Smooth muscle cell (in vitro differentiated cells): ENCODE measurements around the gene ANKS6. TPM values are rescaled to one million over a fixed set of nuclear protein-coding genes. Genes with fewer than 3 reads are reported as not detected.

Experiments
- DNase-seq: peaks from one replicate; lab custom pipeline; 2025; ENCODE audit not compliant: unreplicated experiment; lab: John Stamatoyannopoulos, UW
- H2AFZ ChIP-seq: fragments of 200-600 bp; sonication (generic); 2 replicates; pipeline ENCODE4 v1.6.0; 2016; ENCODE audit warnings: antibody characterized with exemption, low read depth, mild to moderate bottlenecking
- H3F3A ChIP-seq: fragments of 200-600 bp; sonication (generic); 2 replicates; pipeline ENCODE4 v1.6.0; 2017; ENCODE audit warnings: antibody characterized with exemption, low read depth
- H3K27ac ChIP-seq: fragments of 200-600 bp; sonication (generic); 2 replicates; pipeline ENCODE4 v1.5.1; 2016; ENCODE audit warnings: low read depth, mild to moderate bottlenecking
- H3K27me3 ChIP-seq: fragments of 200-600 bp; sonication (generic); 2 replicates; pipeline ENCODE4 v1.6.1; 2016; ENCODE audit warnings: low read depth, mild to moderate bottlenecking
- H3K36me3 ChIP-seq: fragments of 200-600 bp; sonication (generic); 2 replicates; pipeline ENCODE4 v1.5.1; 2016; ENCODE audit warnings: low read depth
- H3K4me1 ChIP-seq: fragments of 200-600 bp; sonication (generic); 2 replicates; pipeline ENCODE4 v1.5.1; 2016; ENCODE audit warnings: low read depth
- H3K4me2 ChIP-seq: fragments of 200-600 bp; sonication (generic); 2 replicates; pipeline ENCODE4 v1.6.0; 2016; ENCODE audit warnings: mild to moderate bottlenecking
- H3K4me3 ChIP-seq: fragments of 200-600 bp; sonication (generic); 2 replicates; pipeline ENCODE4 v1.5.1; 2016; ENCODE audit warnings: mild to moderate bottlenecking
- H3K79me2 ChIP-seq: fragments of 200-600 bp; sonication (generic); 2 replicates; pipeline ENCODE4 v1.6.0; 2016; ENCODE audit warnings: low read depth, mild to moderate bottlenecking
- H3K9ac ChIP-seq: fragments of 200-600 bp; sonication (generic); 2 replicates; pipeline ENCODE4 v1.6.0; 2016; ENCODE audit warnings: low read depth
- H3K9me3 ChIP-seq: fragments of 200-600 bp; sonication (generic); replicated peaks from 2 replicates; pipeline ENCODE4 v1.5.1; 2016; ENCODE audit warnings: low read depth
- H4K20me1 ChIP-seq: fragments of 200-600 bp; sonication (generic); 2 replicates; pipeline ENCODE4 v1.6.0; 2016; ENCODE audit warnings: low read depth
- CTCF ChIP-seq: fragments of 200-600 bp; sonication (generic); IDR thresholded peaks from 2 replicates; pipeline ENCODE4 v1.5.1; 2017; ENCODE audit warnings: borderline replicate concordance, mild to moderate bottlenecking, antibody characterized with exemption; ENCODE audit not compliant: insufficient read depth, poor library complexity, severe bottlenecking
- WGBS: methylation state at CpG from one replicate; pipeline ENCODE4 v1.1.7; 2016; ENCODE audit warnings: low lambda C conversion rate; 5-methylcytosine and 5-hydroxymethylcytosine counted together
- polyA plus RNA-seq: library from polyadenylated mRNA; unstranded; fragments of >200 nt; fragmentation: Nextera tagmentation; extraction: Ambion mirVana; gene quantifications from 2 replicates; pipeline ENCODE4 v1.2.1, GENCODE V29; 2016
- total RNA-seq: library from RNA; depleted of rRNA; stranded (reverse); fragments of >200 nt; gene quantifications from 2 replicates; pipeline ENCODE4 v1.2.3, GENCODE V29; 2014

The ANKS6 gene
- total and polyA plus RNA-seq, 2 experiments from 2014 or later: 10.5 to 13.6 TPM

DNA sequence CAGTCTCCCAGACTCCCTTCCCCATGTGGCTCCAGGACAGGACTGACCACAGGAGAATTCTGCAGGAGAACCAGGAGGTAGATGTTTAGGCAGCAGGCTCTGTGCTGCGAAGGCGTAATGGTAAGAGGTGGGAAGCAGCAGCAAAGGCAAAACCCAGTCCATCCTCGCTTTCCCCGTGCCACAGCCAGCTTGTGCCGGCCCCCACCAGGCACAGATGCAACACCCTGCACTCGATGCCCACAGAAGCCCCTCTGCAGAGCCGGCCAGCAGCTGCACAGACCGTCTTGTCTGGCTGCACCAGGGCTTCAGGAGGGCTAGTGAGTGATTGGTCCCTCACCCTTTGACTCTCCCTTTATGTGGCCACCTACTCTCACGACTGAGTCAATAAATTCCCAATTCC lies 28.0 kb downstream of the ANKS6 start:
- H3F3A ChIP-seq: no peaks in the 10 kb centered on the region
- no peaks in the 10 kb centered on the region for H3K27me3 ChIP-seq
- H3K4me3 ChIP-seq: no peak overlapping the region
- no peaks in the 10 kb centered on the region for H3K4me1 ChIP-seq
- no peaks in the 10 kb centered on the region for H3K79me2 ChIP-seq
- TF ChIP-seq CTCF: no peak
- no peak overlapping the region for H3K9ac ChIP-seq
- no peak overlapping the region for H3K27ac ChIP-seq
- no peak overlapping the region for H2AFZ ChIP-seq
- no peak overlapping the region for H3K4me2 ChIP-seq
- 97% methylated on average over 9 of the region's 9 CpGs for WGBS
- no peaks in the 10 kb centered on the region for H3K9me3 ChIP-seq
- peaks cover 7% of the 10 kb centered on the region for H3K36me3 ChIP-seq
- no peak for DNase-seq
- H4K20me1 ChIP-seq: no peaks in the 10 kb centered on the region

- 96% methylated on average over 7 of the region's 7 CpGs for WGBS
- Histone ChIP-seq H3K4me2 (no peak overlapping the region), H3K9ac (no peak overlapping the region), H3K9me3 (no peaks in the 10 kb centered on the region), H3K27ac (no peak overlapping the region), H3F3A (no peaks in the 10 kb centered on the region), H3K36me3 (peaks cover 7% of the 10 kb centered on the region), H3K4me1 (no peaks in the 10 kb centered on the region), H3K27me3 (no peaks in the 10 kb centered on the region), H3K4me3 (no peak overlapping the region), H3K79me2 (no peaks in the 10 kb centered on the region), H2AFZ (no peak overlapping the region), H4K20me1 (no peaks in the 10 kb centered on the region)
- DNase-seq: no peak
- no peak for TF ChIP-seq CTCF
Observed at GRCh38 chr9:98767915-98768314, 28.4 kb downstream of the ANKS6 start.

DNA sequence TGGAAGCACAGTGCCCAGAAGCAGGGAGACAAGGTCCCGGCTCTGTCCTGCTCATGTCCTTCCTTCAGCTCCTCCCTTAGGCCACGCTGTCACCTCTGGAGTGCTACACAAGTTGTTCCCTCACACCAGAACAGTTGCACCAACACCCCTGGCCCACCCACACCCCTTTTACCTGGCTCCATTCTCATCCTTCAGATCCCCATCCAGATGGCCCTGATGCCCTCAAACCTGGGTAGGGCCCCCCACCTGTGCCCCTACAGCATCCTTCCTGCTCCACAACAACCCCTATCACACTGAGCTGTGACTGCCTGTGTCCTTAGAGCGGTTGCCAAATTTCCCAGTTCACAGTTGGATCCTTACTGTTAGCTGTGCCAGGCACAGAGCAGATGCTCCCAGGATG lies 29.2 kb downstream of the ANKS6 start:
- H3K27ac ChIP-seq: no peak overlapping the region
- no peaks in the 10 kb centered on the region for H3F3A ChIP-seq
- H3K4me1 ChIP-seq: no peaks in the 10 kb centered on the region
- 93% methylated on average over 3 of the region's 3 CpGs for WGBS
- no peak overlapping the region for H2AFZ ChIP-seq
- H3K36me3 ChIP-seq: peaks cover 7% of the 10 kb centered on the region
- no peak for TF ChIP-seq CTCF
- no peaks in the 10 kb centered on the region for H3K79me2 ChIP-seq
- H3K9me3 ChIP-seq: no peaks in the 10 kb centered on the region
- no peak overlapping the region for H3K9ac ChIP-seq
- no peak overlapping the region for H3K4me2 ChIP-seq
- H4K20me1 ChIP-seq: no peaks in the 10 kb centered on the region
- no peak for DNase-seq
- no peaks in the 10 kb centered on the region for H3K27me3 ChIP-seq
- no peak overlapping the region for H3K4me3 ChIP-seq

GRCh38 chr9:98766586-98766985 lies 29.8 kb downstream of the ANKS6 start:
- Histone ChIP-seq H3K36me3 (peaks cover 7% of the 10 kb centered on the region), H3F3A (no peaks in the 10 kb centered on the region), H3K9ac (no peak overlapping the region), H3K4me1 (no peaks in the 10 kb centered on the region), H2AFZ (no peak overlapping the region), H3K4me2 (no peak overlapping the region), H4K20me1 (no peaks in the 10 kb centered on the region), H3K4me3 (no peak overlapping the region), H3K79me2 (no peaks in the 10 kb centered on the region), H3K27ac (no peak overlapping the region), H3K27me3 (no peaks in the 10 kb centered on the region), H3K9me3 (no peaks in the 10 kb centered on the region)
- no peak for DNase-seq
- no peak for TF ChIP-seq CTCF
- 99% methylated on average over 2 of the region's 2 CpGs for WGBS
